Stimulated activated CD4-positive, alpha-beta T cell treated with anti-CD3 and anti-CD28 coated beads, Interleukin-4, amount 100 ng/mL, for 48 hours (primary cell): ENCODE measurements around the gene LGR4.

Source experiments
- DNase-seq, 2 donors: peaks; one replicate each; pipeline ENCODE4 v3.0.0-alpha.2; 2020; ENCODE audit warnings: low read depth in 2 of 2

Gene LGR4

DNA sequence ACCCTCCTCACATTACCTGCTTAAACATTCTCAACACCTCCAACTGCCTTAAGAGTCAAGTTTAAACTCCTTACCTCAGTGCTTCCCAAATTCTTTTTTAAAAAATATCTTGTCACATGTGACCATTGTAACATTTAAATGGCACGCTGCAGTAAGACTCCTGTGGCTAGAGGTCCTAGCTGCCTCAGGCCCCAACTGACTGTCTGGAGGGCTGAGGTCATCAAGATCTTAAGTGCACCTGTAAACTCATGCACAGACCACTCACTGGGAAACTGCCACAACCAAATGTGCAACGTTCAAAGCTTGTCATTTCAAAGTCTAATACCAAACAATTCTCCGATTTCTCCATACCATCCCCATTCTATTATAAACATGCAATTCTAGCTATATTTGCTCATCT lies 93.1 kb downstream of the LGR4 start:
- DNase-seq = no peak

DNA sequence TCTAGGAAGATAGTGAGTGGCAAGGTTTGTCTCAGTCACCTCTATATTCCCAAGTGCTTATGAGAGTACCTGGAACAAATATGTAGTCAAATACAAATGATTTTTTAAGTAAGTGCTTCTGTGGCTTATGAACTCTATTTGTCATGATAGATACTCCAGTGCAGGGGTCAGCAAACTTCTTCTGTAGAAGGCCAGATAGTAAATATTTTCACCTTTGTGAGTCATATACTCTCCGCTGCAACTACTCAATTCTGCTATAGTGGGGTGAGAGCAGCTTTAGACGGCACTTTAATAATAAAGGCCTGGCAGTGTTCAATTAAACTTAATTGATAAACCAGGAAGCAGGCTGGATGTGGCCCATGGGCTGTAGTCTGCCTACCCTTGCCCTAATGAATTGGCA lies 97.2 kb downstream of the LGR4 start:
- DNase-seq = no peak

DNA sequence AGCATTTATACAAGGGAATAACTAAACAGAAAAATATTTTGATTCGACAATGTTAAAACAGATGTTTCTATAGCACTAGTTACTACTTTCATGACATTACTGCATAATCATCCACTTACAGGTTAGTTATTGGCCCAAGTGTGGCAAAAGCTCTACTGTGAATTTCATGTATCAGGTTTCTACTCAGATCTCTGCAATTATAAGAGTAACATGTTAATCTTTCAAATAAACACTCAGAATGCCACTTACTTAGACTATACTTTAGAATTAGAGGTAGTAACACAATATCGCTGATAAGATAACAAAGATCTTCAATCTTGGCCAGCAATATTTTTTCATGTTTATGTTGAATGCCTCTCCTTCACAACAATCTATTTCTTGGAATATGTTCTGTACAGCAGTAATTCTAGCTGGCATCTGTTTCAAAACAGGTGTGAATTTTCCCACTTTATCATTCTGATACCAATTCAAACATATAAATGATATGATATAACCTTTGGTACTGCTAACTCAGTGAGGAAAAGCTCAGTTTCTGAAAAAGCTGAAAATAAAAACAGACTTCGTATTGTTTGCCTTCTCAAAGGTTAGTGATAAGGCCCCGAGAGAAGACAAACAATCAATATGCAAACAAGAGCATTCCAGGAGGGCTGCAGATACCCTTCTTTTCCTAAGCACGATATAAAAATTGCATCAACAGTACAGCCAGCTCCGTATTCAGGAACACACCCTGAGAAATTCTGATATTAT lies 98.6 kb downstream of the LGR4 start:
- no peak for DNase-seq

DNA sequence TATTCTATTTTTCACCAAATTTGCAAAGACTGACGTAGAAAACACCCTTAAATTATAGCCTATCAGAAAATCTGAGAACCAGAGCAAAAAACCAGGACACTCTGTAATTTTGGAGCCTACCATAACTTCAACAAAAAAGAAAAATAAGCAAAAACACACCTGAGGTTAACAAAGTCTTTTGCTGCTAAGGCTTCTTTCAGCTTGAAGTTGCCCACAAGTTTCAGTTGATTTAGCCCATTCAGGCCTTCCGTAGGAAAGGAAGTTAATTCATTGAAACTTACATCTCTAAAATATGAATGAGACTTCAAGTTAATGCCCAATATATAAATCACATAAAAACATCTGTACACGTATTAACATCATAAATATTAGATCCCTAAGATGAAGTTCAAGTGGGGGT lies 99.2 kb downstream of the LGR4 start:
- DNase-seq = no peak

DNA sequence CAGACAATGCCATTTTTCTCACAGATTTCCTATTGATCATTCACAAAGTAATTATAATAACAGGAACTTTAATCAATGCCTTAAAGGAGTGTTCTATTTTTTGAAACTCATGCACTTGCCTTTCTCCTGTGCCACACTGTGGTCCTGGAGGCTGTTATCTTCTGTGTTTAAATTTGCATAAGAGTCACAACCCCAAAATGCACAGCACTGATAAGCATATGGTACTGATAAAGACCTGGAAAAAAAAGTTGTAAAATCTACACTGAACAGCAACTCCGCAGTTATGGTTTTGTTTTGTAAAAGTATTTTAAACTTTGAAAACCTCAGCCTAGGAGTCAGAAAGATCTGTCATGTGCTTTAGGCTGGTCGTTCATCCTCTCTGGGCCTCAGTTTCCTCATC lies 100.4 kb downstream of the LGR4 start:
- DNase-seq = no peak

DNA sequence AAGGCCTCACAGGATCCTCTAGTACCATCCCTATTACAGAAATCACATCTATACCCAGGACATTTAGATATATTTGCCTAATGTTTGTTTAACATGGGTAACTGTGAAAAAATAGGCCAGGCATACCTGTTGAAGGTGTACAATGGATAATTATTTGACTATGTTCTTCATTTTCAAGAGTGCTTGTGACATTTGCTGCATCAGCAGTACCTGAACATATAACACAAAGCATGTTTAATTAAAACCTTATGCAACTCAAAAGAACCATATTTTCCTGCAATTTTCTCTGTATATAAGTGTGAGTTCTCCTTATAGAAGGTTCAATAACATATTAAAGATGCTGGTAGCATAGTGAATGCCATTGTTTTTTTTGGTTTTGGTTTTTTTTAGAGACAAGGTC lies 101.1 kb downstream of the LGR4 start:
- DNase-seq = no peak

DNA sequence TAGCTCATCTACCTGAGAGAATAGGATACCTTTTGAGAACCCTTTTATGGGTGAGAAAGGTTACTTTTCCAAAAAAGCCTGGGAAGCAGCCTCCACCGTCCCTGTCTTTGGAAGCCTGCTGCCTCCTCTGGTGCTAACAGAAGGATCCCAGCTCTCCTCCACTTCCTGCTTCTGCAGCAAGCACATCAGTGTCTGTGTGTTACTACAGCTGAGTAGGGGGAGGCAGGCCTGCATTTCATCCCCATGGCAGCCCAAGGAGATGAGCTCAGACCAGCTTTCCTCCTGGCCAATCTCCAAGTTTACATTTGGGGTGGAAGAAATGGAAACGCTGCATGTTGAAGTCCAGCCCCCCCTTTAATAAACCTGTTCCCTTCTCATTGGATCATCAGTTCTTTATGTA lies 102.2 kb downstream of the LGR4 start:
- no peak for DNase-seq

DNA sequence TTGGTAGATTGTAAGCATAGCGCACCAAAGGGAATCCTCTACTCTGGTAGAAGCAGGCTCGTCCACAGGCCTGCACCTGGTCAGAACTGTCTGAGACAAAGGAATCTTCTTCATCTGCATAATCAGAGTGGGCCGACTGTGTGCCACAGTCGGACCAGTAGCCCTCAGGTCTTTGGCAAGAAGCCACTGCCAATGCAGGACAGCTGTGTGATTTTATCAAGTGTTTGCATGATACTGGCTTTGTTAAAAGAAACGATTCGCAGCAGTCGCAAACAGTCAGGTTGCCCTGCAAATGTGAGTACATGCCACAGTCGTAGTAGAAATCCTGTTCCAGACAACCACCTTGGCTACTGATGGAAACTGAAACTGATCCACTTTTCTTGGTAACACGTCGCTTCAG lies 104.7 kb downstream of the LGR4 start:
- no peak for DNase-seq

DNA sequence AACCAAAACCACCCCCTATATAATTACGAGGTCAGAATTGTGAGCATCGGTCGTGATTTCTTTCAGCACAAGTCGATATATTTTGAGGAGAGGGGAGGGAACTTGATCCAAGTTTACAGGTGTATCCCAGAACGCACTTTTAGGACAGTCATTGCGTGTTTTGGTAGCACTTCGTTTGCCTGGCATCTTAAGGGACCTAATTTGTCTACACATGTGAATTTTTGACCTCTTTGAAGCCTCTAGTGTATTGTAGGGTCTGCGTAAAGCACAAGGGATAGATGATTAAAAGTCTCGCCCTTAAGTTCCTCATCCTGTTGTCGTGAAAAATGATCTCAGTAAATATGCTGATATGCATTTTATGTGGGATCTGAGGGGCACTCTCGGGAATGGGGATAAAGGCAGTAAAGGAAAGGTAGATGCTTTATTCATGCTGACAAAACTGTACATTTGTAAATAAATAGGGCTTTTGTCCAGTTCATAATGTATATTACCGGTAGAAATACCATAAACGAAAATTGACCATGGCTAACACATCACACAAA lies 108.9 kb downstream of the LGR4 start:
- no peak for DNase-seq

DNA sequence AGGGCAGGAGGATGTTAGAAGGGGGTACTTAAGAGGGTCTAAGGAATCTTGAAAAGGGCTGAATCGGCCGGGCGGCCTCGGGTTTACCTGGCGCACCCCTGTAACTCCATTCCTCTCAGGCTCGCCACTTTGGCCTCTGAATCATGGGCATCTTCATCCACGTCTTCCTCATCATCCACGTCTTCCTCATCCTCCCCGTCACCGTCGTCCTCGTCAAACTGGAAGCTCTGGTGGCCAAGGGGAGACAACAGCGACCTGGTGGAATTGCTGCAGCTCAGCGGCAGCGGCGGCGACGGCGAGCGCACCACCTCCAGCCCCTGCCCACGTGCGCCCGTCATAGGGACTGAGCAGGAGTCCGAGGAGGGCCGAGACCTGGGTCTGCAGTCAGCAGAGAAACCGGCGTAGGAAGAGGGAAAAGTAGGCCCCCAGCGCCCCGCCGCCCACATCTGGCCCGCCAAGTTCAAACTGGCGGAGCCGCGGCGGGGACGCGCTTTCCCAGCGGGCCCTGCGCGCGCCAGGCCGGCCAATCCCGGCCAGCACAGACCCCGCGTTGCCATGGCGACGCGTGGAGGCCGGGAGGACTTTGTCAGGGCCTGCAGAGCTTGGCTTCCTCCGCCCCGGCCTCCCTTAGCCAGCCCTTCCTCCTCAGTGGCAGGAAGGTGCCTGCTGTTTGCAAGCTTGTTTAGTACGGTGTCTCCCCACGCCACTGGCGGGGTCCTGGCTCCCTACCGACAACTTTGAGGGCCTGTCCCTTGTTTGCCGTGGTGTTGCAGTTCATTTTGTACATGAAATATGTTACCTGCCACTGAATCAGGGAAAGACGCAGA lies 109.6 kb downstream of the LGR4 start, which contains the start of gene CCDC34:
Gene CCDC34, minus strand, starts transcription at position 467 of the 827 bp plus-strand sequence. Its CDS starts 21 bp downstream, at position 446.
- peak; percentile 77 to 86 for DNase-seq

DNA sequence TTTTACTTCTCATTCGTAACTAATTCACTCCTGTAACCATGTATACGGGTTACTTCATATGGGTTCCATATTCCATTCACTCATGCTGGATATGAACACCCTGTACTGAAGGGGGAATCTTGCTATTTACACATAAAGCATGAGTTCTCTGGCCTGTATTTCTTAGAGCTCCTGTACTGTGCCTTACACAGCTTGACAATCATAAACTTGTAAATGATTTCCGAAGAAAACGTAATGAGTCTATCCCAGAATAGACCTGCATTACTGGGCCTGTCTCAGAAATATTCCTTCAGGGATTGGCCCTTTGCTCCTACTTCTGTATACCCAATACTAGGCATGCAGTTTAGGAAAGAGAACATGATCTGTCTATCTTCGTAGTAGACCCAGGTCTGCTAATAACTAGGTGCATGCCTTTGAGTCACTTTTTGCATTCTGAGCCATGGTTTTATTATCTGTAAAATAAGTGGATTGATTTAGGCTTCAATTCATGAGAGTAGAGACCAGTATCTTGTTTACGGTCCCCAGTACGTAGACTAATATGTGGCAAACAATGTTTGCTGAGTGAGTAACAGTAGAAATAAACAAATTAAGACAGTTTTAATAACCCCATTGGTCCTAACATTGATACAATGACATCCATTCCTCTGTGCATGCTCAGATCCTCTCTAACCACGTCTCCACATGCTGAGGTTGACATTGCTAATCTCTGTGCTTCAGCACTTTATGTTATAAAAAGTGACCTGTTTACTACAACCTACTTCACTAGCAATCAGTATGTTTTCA lies 110.8 kb downstream of the LGR4 start:
- DNase-seq = no peak

DNA sequence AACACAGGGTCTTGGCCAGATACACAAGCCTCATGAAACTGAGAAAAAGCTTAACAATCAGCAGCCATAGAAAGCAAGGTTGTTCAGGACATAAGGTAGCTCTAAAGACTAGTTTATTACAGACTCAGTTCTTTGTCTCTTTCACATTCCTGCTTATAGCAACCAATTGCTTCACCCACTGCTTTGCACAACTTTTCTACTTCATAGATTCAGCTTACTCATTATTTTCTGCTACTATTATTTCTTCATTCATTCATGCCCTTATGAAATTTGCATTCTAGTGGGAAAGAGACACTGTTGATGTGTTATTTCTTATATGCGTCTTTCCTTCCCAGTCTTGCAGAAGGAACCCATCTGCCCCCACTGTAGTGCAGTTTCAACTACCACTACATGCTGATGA lies 114.3 kb downstream of the LGR4 start:
- DNase-seq = no peak

DNA sequence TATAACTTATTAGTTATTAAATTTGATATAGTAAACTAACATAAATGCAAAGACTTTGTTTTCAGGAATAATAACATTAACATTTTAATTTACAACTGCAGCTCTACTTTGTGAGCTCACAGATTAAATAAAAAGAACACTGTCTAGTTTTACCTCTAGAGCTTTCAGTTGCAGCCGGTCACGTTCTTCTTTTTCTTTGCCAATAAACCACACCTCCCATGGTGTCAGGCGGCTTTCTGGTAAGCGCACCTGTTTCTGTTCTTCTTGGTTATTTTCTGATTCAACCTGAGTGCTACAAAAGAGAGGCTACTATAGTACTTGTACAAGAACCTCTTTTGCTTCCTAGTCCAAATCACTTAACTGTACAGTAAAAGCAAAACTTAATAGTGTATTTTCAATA lies 115.3 kb downstream of the LGR4 start:
- no peak for DNase-seq

DNA sequence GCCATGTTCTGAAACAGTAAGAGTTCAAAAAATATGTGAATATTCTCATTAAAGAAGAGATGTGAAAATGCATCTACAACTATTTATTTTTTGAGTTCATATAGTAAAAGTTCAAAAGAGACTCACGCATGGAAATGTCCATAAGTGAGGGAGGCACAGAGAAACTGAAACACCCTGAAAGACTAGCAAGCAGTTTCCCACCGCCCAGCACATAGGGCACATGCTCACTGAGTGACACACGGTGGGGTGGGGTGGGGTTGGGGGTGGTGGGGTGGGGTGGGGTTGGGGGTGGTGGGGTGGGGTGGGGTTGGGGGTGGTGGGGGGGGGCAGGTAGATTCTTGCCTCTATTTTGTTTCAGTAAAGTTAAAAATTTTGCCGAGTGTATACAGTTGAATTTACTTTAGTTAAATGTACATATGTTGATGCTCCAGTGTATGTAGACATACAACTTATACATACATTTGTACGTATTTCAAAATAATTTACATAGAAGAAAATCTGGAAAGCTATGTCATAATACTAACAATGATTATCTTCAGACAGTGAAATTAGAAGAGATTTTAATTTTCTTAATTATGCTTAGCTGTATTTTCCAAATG lies 115.9 kb downstream of the LGR4 start:
- no peak for DNase-seq

DNA sequence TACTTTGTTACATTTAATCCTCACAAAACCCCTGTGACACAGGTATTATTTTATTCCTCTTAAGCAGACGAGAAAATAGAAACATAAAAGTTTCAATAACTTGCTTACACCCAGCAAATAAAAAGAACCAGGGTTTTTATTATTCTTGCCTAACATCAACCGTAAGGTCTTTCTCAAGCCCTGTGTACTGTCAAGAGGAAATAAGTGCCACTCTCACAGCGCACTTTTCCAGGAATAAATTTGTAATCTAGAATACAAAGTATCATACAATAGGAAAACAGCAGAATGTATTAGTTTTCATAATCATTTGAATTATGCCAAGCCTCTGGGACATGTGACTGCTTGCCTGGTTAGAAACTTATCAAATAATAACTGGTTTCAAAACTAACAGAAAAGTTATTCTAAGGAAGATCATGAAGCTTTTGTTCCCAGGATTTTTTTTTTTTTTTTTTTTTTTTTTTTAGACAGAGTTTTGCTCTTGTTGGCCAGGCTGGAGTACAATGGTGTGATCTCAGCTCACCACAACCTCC lies 117.0 kb downstream of the LGR4 start:
- no peak for DNase-seq

DNA sequence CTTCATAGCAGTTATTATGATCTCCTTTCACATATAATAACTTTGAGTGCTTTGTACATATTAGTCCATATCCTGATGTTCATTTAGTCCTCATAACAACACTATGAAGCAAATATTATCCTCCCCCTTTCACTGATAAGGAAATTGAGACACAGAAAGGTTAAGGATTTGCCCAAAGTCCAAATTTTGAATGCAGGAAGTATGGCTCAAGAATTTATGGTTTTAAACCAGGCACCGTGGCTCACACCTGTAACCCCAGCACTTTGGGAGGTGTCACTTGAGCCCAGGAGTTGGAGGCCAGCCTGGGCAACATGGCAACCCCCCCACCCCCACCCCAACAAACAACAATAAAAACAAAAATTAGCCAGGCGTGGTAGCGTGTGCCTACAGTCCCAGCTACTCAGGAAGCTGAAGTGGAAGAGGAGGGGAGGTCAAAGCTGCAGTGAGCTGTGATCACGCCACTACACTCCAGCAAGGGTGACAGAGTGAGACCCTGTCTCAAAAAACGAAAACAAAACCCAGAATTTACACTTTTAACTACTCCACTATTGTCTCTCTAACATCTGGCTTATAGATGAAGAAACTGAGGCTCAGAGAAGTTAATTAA lies 118.1 kb downstream of the LGR4 start:
- DNase-seq = no peak

DNA sequence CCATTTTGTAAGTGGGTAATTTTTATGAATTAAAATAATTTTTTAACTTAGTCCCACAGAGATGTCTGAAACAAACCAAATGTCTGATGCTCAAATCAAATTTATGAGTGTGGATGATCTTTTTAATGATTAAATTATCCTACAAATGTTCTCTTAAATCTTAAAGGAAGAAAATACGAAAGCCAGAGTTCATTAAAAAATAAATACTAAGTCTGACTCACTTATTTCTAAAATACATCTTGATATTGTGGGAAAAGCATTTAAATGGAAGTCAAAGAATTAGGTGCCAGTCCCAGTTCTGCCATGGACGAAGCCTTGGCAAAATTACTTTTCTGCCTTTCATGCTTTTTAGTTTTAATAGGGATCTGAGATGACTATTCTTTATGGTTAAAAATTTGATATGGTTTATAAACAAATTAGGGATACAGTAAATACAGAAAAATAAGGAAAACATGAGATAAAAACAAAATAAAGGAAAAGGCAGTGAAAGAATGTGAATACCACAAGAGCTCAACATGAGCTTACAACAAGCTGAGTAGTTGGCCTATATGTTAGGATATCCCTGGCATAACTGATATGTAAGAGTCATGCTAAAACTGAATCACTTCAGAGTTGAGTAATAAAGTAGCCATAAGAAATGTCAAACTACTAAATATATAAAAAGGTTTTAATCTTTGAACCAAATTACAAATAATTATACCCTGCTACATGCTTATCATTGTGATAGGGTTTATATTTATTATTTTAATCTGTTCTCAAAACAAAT lies 118.8 kb downstream of the LGR4 start:
- no peak for DNase-seq

DNA sequence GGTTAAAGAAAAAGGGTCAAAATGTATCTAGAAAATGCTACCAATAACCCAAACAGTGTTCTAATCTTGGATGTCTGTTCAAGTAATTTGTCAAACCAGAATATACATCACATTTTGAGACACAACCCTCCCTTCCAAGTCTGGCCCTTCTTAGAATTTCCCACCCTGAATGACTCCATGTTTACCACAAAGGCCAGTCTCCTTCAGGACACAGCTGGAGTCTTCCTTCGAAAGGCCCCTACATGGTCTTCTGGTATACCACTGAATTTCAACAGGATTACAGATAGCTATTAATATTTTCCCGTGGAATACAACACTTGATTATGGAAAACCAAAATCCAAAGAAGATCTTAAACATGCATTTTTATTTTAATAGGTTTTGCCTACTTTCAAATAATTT lies 119.8 kb downstream of the LGR4 start:
- DNase-seq = no peak

DNA sequence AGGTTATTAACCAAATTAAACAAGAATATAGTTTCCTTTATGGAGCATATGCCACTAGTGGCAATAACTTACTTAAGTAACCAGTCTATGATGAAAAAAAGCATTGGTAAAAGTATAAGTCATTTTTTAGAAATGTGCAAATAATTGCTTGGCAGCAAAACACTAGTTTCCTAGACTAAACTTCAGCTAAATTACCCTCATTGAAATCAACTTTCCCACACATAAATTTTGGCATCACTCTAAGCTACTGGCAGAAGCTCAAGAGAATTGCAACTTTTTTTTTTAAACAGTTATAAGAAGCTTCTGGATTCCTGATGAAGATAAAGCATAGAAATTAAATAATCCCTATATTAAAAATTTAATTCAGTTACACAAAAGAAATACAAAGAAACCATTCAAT lies 122.1 kb downstream of the LGR4 start:
- no peak for DNase-seq

DNA sequence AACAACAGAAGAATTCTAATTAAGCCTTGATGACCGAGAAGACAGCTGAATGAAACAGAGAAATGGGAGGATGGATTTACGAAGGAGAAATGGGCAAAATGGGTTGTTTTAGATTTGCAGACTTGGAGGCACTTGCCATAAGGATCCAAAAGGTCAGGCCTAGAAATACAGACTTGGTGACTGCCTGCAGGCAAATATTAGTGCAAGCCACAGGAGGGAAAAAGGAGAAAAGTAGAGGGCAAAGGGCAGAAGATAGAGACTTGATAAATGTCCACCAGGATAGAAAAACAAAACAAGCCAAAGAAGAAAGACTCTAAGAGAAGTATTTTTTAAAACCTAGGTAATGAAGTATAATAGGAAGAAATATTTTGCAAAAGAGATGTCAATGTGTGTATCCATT lies 122.7 kb downstream of the LGR4 start:
- DNase-seq = no peak
